Fibroblast of villous mesenchyme (primary cell): Measurements from ENCODE around the gene SIPA1L3. TPM values are rescaled to one million over a fixed set of nuclear protein-coding genes. Genes with fewer than 3 reads are reported as not detected.
"Not testable (repeated sequence)": the region's sequence is repeated elsewhere in the genome, so short reads cannot be mapped to it uniquely, and the experiment has no call there.

Source experiments
- DNase-seq: peaks from one replicate; pipeline ENCODE4 v3.0.0-alpha.2; 2010; ENCODE audit warnings: low read depth
- H3K4me3 ChIP-seq: 2 replicates; pipeline ENCODE4 v1.5.1; 2011; ENCODE audit warnings: low read depth, mild to moderate bottlenecking, low read length
- CTCF ChIP-seq: IDR thresholded peaks from 2 replicates; pipeline ENCODE4 v1.5.1; 2012; ENCODE audit warnings: low read depth, mild to moderate bottlenecking, low read length; ENCODE audit not compliant: insufficient read depth
- total RNA-seq: library from RNA; depleted of rRNA; stranded (reverse); fragments of >200 nt; gene quantifications from 2 replicates; pipeline ENCODE4 v1.2.3, GENCODE V29; 2012

The SIPA1L3 gene
- total RNA-seq, 1 donor, result 19.0 TPM

DNA sequence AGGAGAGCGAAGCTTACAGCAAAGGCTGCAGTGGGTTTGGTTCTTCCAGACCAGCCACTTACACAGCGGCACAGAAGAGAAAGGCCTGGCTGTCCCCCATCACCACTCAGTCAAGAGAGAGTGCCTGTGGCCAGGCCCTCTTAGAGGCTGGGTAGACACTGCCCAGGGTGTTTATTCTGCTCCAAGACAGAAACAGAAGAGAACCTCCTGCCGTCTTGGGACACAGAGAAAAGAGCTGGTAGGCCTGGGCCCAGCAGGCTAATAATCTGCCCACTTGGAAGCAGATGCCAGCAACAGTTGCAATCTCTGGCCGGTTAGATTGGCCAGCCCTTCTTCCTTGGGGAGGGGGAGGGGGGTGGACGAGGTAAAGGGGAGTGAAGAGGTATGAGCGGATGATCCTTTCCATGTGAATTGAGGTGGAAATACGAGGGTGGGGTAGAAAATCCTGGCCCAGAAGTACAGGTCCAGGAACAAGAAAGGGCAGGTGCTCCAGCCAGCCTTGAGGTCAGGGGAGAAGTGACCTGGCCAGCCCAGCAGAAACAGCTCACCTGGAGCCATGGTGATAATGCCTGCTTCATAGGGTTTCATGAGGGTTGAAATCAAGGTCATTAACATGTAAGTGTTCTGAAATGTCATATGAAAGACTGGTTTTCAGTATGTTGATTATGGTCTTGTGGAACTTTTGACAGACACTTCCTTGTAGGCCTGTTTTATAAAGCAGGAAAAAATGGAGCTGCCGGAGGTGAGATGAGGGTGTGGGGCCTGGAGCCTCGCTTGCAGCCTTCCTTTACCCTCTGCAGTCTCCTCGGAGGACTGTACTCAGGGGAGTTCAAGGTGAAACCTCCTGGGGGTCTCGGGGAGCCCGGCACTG, 116.9 kb downstream of the SIPA1L3 start:
- DNase-seq, result no peak
- TF ChIP-seq CTCF, result no peak
- no peak overlapping the region for H3K4me3 ChIP-seq

- no peak for TF ChIP-seq CTCF
- no peak for DNase-seq
Measured at GRCh38 chr19:38024992-38025908, 118.2 kb downstream of the SIPA1L3 start.

DNA sequence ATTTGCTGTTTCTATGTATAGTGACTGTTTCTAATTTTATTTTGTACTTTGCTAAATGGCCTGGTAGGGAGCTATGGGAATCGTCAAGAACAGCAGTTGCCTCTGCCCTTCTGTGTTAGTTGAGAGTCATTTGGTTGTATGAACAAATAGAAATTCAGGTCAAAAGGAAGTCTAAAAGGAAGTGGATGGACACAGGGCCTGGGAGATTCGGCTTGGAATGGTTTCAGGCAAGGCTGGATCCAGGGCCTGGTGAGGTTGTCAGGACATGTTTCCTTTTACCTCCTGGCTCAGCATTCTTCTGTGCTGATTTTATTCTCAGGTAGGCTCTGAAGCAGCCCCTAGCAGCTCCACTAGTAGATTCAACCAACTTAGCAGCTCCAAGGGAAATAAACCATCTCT, 118.9 kb downstream of the SIPA1L3 start:
- TF ChIP-seq CTCF, result no peak
- no peak for DNase-seq
- no peak overlapping the region for H3K4me3 ChIP-seq

More at GRCh38 chr19:38024992-38025908, 118.2 kb downstream of the SIPA1L3 start:
- no peak overlapping the region for H3K4me3 ChIP-seq

DNA sequence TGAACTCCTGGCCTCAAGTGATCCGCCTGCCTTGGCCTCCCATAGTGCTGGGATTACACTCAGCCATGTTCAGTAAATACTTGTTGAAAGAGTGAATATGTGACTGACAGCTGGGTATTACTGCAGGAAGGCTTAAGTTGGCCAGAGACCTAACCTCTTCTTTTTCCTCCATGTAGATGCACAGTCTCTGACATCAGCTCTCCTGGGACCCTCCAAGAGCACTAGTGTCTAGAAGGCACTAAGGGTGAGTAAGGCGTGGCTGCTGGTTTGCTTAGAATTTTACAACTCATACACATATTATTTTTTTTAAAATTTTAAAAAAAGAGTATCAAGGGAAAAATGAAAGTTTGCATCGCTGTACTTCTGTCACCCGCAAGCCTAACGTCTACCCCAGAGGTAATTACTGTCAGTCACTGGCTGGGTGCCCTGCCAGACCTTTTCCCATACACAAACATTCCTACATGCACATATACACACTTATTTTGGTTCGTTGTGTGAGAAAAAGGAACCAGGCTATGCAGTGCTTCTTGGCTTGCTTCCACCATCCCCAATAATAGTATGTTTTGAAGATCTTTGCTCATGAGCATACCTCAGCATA, 122.0 kb downstream of the SIPA1L3 start:
- DNase-seq, result no peak
- TF ChIP-seq CTCF, result no peak
- H3K4me3 ChIP-seq, result no peak overlapping the region

GRCh38 chr19:38030001-38030400, 123.0 kb downstream of the SIPA1L3 start:
- not testable (repeated sequence) for DNase-seq, H3K4me3 ChIP-seq

DNA sequence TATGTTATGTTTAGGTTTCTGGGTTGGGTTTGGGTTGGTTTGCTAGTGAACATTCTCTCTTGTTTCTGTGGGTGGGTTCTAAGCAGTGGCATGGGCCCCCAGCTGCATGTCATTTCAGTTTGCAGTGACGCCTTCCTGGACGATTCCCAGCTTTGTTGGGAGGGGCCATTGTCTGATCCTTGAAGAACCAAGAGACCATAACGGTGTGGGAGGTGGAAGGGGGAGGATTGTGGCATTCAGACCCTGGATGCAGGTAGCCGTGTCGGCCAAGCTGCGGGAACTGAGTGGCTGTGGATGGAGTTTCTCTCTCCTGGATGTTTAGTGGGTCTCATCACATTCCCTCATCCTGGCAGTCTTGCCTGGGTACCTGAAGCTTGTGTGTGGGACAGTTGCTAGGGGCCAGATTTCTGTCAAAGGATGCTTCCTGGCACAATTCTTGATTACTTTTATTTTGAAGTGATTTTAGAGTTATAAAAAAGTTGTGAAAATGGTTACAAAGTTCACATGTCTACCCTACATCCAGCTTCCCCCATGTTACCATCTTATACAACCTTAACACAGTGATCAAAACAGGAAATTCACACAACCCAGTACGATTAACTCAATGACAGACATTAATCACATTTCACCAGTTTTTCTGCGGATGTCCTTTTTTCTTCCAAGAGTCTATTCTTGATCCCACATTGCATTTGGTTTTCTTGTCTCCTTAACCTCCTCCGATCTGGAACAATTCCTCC, 123.8 kb downstream of the SIPA1L3 start:
- no peak for TF ChIP-seq CTCF
- DNase-seq, result no peak
- H3K4me3 ChIP-seq, result no peak overlapping the region

- no peak overlapping the region for H3K4me3 ChIP-seq
- no peak for TF ChIP-seq CTCF
- peak; percentile 13 for DNase-seq
Measured at GRCh38 chr19:38031423-38031770, 124.4 kb downstream of the SIPA1L3 start.
